GM13977 (cell line): ENCODE data around the gene AVPI1.
A peak's percentile ranks its signal among the peaks of the same experiment; 100 is the strongest.
"Not testable (repeated sequence)": the region's sequence is repeated elsewhere in the genome, so short reads cannot be mapped to it uniquely, and the experiment has no call there.

Experiments used
- DNase-seq: peaks from one replicate; pipeline ENCODE4 v3.0.0; 2012; ENCODE audit warnings: low spot score
- CTCF ChIP-seq: IDR thresholded peaks from 2 replicates; pipeline ENCODE4 v1.5.1; 2012; ENCODE audit warnings: mild to moderate bottlenecking, control low read depth; ENCODE audit not compliant: insufficient read depth; ENCODE audit errors: extremely low read depth, missing control alignments
- in situ Hi-C: fragments of 300-500 bp; cut with MboI; formaldehyde crosslinking; loops from one replicate; pipeline ENCODE4 v1.12.0; 2022; ENCODE audit warnings: low sequenced_read_pairs, low pct_unique_long_range_greater_than_20kb, mixed read lengths, inconsistent platforms; ENCODE audit not compliant: unreplicated experiment

AVPI1 gene

DNA sequence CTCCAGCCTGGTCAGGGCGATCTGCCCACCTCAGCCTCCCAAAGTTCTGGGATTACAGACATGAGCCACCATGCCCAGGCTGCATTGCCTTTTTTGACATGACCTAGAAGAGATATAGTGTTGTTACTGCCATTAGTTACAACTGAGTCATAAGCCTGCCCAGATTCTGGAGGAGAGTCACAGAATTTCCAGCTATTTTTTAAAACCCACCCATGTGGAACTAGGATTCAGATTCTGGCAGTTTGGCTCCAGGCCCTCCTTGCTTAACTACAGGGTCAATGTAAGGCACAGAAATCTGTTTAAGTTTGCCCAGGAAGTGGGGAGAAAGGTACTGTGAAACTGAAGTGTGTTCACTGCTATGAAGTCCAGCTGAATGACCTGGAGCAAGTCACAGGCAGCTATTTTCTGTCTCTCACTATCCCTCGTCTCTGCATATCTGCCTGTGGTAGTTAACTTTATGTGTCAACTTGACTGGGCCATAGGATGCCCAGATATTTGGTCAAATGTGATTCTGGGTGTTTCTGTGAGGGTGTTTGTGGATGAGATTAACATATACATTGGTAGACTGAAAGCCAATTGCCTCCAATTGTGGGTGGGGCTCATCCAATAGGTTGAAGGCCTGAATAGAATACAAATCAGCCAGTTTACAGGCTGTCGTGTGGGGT lies 18.1 kb upstream of the AVPI1 start:
- no peak for TF ChIP-seq CTCF
- no peak for DNase-seq
- in situ Hi-C loops = no loop called here

DNA sequence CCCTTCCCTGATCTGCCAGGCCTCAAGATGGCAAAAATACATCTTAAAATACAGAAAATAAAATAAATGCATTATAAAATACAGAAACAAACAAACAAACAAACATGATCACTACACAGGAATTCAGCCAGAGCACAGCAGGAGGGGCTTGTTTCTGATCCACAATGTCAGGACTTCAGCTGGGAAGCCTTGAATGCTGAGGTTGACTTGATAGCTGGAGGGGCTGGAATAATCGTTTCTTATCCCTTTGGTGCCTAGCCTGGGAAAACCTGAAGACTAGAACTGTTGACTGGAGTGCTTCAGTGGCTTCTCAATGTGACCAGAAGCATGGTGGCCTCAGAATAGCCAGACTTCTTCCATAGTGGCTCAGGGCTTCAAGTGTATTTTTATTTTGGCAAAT lies 17.3 kb upstream of the AVPI1 start:
- in situ Hi-C loops = no loop called here
- DNase-seq = no peak
- no peak for TF ChIP-seq CTCF

DNA sequence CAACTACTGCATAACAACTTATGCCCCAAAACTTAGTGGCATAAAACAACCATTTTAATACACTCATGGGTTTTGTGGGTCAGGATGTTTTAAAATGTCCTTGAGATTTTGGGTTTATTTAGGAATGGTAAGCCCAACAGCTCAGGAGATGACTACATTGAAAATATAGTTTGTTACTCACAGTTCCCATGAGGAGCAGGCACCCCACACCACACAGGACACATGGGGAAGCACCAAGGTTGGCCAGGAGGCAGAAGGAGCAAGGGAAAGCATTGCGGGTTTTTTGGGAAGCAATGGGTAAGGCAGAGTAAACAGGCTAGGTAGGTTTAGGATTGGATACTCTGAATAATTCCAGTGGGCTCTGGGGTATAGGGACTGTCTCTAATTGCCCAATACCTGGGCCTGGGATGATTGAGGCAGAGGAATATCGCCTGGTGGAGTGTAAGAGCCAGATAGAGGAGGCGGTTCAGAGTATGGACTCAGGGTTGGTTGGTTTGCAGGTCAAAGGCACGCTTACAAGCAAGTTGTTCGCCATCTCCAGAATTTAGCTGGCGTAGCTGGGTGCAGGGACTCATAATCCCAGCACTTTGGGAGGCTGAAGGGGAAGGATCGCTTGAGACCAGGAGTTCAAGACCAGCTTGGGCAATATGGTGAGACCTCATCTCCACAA lies 16.5 kb upstream of the AVPI1 start:
- no peak for TF ChIP-seq CTCF
- DNase-seq = no peak
- in situ Hi-C loops = no loop called here

DNA sequence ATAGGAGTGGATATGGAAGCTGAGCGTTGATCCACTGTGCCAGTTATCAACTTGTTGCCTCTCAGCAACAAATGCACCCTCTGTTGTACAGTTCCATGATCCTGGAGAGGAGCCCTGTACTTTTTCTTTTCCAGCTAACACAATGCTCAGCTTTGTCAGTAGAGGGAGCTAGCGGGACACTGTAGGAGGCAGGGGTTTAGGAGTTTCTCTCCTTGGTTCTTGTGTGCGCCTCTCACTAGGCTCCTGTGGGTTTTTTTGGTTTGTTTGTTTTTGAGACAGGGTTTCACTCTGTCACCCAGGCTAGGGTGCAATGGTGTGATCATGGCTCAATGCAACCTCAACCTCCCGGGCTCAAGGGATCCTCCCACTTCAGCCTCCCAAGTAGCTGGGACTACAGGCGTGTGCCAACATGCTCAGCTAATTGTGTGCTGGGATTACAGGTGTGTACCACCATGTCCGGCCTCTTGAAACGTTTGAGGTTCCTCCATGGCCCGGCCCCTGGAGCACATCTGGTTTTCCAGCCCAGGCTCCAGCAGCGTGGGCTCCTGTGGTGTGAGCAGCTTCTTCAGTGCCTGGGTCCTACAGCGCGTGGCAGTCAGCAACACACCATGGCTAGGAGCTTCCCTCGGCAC lies 14.5 kb upstream of the AVPI1 start:
- peak; percentile 80 for DNase-seq
- in situ Hi-C loops = no loop called here
- TF ChIP-seq CTCF = peak; percentile 88

GRCh38 chr10:97698072-97698655 lies 11.1 kb upstream of the AVPI1 start:
- in situ Hi-C loops, DNase-seq: not testable (repeated sequence)

DNA sequence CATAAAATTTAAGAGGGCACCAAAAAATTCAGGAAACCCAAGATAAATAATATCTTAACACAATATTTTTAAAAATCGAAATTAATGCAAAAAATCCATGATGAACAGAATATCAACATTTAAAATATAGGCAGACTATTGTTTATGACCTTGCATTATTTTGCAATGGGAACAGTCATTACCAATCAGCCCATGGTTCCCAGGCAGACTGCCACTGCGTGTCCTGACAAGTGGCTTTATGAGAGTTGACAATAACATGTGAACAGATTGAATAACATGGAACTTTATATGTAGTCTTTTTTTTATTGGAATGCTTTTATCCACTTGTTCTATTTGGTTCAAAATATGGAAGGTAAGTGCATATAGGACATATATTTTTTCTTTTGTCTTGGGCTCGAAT lies 3.1 kb upstream of the AVPI1 start:
- no peak for TF ChIP-seq CTCF
- in situ Hi-C loops = no loop called here
- no peak for DNase-seq

- in situ Hi-C loops = no loop called here
- DNase-seq = no peak
- no peak for TF ChIP-seq CTCF
These were observed 2.5 kb upstream of the AVPI1 start for GRCh38 chr10:97689559-97690020.
